22Rv1 (cell line): Measurements from ENCODE around the gene COL4A3.

ENCODE experiments used
- ZFX ChIP-seq: fragments of 450-650 bp; IDR thresholded peaks from 2 replicates; pipeline ENCODE4 v1.6.1; 2017; ENCODE audit warnings: antibody characterized with exemption, borderline replicate concordance
- TF ChIP-seq, protein P1 (sequence below): fragments of 450-650 bp; IDR thresholded peaks from 2 replicates; pipeline ENCODE4 v1.5.1; 2017; ENCODE audit warnings: mild to moderate bottlenecking

- TF ChIP-seq, protein P1, sequence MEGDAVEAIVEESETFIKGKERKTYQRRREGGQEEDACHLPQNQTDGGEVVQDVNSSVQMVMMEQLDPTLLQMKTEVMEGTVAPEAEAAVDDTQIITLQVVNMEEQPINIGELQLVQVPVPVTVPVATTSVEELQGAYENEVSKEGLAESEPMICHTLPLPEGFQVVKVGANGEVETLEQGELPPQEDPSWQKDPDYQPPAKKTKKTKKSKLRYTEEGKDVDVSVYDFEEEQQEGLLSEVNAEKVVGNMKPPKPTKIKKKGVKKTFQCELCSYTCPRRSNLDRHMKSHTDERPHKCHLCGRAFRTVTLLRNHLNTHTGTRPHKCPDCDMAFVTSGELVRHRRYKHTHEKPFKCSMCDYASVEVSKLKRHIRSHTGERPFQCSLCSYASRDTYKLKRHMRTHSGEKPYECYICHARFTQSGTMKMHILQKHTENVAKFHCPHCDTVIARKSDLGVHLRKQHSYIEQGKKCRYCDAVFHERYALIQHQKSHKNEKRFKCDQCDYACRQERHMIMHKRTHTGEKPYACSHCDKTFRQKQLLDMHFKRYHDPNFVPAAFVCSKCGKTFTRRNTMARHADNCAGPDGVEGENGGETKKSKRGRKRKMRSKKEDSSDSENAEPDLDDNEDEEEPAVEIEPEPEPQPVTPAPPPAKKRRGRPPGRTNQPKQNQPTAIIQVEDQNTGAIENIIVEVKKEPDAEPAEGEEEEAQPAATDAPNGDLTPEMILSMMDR, result no peak
- TF ChIP-seq ZFX, result no peak
These were observed 2.5 kb upstream of the COL4A3 start for GRCh38 chr2:227161947-227162346.
